GM19238 (cell line): ENCODE measurements around the gene NANOGP8.
"Not testable (repeated sequence)": the region's sequence is repeated elsewhere in the genome, so short reads cannot be mapped to it uniquely, and the experiment has no call there.

Experiments
- DNase-seq: peaks from one replicate; pipeline ENCODE4 v3.0.0; 2011; ENCODE audit warnings: low spot score; ENCODE audit not compliant: insufficient read length

The NANOGP8 gene, protein sequence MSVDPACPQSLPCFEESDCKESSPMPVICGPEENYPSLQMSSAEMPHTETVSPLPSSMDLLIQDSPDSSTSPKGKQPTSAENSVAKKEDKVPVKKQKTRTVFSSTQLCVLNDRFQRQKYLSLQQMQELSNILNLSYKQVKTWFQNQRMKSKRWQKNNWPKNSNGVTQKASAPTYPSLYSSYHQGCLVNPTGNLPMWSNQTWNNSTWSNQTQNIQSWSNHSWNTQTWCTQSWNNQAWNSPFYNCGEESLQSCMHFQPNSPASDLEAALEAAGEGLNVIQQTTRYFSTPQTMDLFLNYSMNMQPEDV

DNA sequence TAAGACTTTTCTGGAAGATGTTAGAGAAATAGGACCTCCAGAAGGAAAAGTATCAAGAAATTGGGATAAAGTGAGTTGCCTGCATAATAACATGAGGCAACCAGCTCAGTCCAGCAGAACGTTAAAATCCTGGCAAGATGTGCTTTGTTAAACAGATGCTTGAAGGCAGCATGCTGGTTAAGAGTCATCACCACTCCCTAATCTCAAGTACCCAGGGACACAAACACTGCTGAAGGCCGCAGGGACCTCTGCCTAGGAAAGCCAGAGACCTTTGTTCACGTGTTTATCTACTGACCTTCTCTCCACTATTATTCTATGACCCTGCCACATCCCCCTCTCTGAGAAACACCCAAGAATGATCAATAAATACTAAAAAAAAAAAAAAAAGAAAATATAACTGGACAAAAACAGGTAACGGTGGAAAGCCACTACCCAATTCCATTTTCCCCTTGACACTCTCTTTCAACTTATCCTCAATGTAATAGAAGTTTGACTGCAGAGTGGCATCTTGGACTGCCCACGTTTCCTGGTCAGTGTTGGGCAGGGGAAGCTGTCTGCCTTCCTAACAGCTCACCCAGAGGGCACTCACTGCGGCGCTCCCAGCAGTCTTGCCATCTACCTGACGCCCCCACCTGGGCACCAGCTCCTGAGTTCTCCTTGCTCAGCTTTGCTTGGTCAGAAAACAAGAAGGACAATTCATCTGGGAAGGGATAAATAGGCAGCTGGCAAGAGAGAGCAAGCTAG, at the start of gene NANOGP8:
Gene NANOGP8, minus strand, starts transcription at position 120 of the 744 bp plus-strand sequence. CDS start 185 bp downstream, outside the sequence.
- not testable (repeated sequence) for DNase-seq

DNA sequence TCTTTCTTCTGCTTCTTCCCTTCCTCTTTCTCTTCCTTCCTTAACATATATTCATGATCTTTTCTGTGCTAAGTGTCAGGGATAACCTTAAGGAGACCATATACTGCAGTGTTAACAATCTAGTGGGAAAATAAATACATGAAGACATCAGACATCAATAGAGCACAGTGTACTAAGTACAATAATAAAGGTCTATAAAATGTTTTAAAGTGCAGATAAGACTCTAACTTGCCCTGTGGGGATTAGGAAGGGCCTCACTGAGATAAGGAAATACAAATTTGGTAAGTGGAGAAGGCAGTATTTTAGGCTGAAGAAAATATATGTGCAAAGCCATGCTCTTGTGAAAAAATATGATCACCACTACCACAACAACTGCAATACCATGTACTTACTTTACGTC, 49.2 kb upstream of the NANOGP8 start:
- DNase-seq: no peak

DNA sequence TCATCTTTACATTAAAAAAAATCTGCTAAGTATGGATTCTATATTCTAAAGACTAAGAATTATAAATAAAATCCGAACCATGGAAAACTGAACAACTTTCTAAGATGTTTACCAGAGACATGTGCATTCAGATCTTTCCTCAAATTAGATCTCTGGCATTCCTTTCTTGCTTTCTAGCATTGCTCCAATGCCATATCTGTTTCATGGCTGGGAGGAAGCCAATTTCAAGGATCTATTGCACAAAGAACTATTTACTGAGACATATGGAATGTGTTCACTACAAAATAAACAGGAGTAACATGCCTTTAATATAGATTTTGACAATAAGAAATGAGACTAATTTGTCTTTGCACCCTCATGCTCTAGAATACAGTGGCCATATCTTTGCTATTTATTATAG, 45.1 kb upstream of the NANOGP8 start:
- no peak for DNase-seq

DNA sequence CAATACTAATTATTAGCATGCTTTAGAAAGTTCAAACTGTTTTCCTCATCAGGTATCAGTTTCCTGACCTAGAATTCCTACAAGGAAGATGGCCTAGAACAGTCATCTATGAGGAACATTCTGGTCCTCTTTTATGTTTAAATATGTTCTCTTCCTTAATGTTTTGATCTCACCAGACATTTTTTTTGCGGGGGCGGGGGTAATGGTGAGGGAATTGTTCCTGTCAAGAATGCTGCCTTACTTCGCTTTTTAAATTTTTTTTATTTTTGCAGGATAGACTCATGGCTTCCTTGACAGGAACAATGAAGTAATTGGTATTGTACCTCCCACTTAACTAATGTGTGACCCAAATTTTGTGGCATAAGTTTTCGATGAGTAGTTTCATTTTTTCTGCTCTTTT, 44.3 kb upstream of the NANOGP8 start:
- DNase-seq: no peak

DNA sequence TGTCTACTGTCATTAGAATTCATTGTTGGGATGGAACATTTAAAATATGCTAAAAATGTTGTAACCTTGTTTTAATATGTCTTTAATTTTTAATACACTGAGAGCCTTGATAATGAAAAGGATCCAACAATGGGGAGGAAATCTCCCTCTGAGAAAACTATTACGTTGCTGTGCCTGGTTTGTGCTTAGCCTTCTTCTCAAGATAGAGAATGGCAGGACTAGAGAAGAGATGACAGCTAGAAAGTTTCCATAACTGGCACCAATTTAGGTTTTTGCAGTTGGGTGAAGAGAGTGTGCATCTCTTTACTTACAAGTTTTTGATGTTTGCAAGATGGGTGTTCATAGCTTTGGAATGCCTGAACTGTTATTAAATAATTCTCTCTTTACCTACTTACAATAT, 42.6 kb upstream of the NANOGP8 start:
- DNase-seq: no peak

DNA sequence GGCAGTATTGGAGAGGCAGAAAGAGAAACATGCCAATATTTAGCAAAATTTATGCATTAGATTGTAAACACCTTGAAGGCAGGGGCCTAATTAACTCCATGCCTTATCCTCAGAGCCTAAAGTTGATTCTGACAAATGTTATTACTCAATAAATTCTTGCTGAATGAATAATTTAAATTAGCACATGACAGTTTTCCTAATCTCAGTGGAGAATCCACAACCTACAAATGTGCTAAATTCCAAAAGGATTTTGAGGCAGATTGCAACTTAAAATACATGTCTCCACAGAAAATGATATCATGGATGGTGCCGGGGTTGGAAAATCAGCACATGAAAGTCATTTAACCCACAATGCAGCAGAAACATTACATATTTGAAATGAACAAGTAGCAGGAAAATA, 41.1 kb upstream of the NANOGP8 start:
- no peak for DNase-seq

DNA sequence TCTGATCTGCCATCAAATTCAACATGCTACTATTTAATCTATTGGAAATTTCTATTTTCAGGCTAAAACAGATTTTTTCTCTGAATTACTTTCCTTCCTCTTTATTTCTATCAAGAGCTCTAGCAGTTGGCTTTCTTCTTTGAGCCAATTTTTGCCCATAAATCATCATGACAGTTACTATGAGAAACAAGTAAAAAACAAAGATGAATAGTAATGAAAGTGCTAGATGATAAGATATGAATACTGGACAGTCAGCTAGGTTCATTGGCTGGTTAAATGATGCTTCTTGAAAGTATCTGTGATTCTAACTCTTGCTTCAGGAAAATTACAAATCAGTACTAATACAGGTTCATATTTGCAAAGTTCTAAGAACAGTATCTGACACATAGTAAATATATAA, 38.6 kb upstream of the NANOGP8 start:
- no peak for DNase-seq

DNA sequence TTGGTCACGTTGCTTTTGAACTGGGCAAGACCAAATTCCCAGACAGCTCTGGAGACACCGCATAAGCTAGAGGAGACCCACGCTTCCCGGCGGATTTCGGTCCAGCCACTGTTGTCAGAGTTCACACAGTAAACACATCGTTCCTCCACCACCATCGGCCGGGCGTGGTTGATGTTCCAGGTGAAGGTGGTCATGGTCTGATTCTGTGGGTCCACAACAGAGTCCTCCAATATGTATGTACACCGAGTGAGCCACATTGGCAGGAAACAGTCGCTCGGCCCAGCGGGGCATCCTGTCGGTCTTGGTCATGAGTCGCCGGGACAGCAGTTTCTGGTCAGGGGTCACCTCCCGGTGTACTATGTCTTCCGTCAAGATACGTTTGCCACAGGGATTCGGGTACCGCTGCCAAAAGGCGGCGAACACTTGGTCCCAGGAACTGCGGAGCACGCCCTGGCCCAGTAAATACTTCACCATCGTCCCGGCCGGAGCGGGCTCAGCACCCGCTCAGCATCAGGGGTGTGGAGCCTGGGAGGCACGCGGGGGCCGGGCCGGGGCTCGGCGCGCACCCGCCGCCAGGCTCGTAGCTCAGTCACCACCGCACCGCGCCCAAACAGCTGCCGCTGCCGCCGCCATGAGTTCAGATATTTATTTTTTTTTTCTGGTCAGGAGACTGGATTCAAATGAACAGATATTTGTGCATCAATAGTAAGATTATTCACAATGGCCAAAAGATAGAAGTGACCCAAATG, 36.7 kb upstream of the NANOGP8 start:
- no peak for DNase-seq

DNA sequence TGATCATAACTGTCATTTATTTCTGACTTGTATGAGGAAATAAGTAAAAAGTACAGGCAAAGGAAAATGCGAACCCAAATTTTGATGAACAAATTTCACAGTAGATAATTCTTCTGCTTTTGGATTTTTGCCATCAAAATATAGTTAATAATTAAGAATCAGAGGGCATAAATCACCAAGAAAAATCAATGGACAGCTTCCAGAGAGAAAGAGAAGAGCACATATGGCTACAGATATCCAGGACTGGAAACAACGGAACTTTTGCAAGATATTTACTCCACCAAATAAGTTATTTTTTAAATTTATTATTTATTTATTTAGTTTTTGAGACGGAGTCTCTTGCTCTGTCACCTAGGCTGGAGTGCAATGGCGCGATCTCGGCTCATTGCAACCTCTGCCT, 35.1 kb upstream of the NANOGP8 start:
- DNase-seq: no peak

DNA sequence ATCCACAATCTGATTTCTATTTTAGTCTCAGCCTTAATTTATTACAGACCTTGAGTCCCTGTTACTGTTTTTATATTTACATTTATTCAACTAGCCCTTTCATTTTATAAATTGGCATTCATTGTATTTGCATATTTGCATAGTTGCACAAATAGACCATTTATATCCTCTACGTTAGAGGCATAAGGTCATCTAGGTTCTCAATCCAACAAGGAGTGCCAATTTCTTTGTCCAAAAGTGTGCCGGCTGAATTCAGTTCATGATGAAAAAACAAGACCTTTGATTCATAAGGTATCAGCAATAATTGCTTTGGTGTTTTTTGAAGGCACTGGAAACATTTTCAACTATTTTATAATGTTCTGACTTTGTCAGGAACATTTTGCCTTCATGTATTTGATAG, 33.9 kb upstream of the NANOGP8 start:
- DNase-seq: no peak

DNA sequence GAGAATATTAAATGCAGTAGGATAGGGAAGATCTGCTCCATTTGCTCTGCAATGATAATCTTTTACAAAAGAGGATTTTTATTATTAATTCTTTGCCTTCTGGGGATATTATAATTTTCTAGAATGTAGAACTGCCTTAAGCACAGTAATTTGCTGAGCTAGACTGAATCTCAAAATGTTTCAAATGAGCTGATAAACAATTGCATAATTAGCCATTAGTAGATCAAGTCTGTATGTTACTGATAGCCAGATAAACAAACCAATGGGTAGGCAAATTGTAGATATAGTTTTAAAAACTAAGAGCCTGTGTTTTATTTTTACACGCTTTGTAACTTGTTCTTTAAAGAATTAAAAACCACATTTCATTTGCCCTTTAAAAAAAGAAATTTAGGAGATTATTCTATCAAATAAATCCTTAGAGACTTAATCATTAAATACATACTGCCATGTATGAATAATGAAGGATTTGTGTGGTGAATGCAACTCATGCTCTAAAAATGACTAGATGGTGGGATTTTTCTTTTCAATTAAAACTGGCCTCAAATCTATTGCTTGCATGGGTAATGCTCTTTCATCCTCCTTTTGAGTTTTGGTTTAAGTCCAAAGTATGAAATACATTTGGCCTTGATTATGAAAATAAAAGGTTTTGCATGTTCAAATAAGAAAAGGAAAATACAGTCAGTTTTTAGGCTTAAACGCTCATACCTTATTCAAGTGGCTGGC, 32.6 kb upstream of the NANOGP8 start:
- no peak for DNase-seq

DNA sequence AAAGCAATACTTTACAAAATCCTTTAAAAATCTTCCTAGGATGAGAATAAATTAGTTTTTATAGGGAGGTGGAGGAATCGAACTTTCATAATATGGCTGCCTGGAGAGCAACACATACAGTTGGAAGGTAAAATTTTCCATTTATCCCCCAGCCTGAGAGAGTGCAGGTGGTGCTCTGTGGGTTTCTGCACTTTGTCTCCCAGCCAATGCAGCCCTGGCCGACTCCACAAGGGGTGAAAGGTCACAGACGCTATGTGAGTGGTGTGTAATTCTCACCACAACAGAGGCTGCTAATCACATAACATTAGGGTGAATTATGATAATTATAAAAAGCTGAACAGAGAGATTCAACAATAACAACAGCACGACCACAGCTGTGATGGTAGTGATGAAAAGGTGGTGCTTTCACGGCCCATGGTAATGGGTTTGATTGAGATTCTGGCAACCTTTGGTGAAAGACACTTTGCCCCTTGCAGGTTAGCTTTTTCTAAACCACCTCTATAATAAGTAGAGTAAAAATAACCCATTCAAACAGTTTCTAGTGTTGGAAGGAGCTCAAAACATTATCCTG, 30.1 kb upstream of the NANOGP8 start:
- no peak for DNase-seq

DNA sequence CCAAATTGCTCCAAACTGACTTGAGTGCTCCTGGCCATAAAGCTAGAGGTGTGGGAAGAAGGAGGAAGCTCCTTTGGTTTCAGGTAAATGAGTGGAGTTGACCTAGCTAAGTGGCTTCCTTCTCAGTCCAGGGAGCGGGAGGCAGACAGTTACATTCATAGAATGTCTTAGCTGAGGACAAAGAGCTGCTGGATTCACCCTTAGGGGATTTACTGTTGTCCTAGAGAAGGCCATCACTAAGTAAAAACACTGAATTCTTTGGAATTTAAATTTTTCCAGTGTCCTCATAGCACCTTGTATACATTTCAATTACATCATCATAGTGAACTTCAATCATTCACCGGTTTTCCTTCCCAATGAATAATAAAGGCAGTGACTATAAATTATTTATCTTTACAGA, 27.3 kb upstream of the NANOGP8 start:
- no peak for DNase-seq

DNA sequence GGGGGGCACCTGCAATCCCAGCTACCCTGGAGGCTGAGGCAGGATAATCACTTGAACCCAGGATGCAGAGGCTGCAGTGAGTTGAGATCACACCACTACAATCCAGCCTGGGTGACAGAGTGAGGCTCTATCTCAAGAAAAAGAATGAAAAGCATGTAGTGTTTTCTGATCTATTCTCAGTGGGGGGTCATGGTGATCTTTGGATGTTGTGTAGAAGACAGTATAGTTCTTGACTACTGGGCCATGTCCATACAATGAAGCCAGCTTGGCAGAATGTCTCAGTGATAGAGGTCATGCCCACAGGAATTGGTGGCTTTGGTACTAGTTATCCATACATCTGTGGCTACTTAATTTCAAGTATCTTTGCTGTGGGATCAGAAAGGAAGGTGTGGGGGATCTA, 26.8 kb upstream of the NANOGP8 start:
- DNase-seq: no peak

DNA sequence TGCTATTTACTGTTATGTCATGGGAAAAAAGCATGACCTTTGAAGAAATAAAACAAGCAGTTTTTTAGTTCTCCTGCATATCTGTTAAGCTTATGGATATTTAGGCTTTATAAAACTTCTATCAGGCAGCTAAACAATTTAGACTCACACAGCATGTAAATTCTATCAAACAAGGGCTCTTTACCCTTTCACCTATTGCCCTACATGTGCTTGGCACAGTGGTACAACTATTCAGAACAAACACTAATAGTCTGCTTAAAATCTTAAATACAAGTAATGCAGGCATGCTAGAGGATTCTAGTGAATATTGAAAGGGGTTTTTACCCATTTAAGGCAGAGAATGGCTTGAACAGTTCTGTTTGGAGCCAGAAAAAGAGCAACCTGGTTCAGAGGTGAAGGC, 23.4 kb upstream of the NANOGP8 start:
- DNase-seq: no peak

DNA sequence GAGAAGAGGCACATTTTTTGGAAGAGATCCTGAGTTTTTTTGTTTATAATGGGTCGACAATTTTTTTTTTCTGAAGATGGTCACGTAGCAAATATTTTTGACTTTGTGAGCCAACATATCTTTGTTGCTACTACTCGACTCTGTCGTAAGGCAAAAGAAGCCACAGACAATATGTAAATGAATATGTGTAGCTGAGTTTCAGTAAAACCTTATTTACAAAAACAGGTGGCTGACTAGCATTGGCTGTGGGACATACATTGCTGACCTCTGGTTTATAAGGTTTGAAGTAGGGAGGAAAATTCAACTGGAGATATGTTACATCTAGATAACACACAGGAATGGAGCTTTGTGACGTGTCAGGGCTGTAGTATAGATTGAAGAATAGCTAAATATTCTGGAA, 22.5 kb upstream of the NANOGP8 start:
- DNase-seq: no peak

DNA sequence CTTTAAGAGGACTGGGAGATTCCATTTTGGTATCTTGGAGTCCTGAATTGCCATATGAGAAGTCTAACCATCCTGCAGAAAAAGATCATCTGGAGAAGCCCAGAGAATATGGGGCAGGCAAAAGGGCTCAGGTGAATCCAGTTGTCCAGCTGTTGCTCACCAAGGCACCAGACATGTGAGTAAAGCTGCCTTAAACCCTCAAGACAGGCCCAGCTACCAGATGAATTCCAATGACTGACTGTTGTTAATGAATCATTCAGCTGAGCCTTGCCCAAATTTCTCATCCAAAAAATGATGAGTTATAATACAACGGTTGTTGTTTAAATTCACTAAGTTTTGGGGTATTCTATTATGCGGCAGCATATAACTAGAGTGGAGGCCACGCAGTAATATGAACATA, 22.0 kb upstream of the NANOGP8 start:
- DNase-seq: no peak

DNA sequence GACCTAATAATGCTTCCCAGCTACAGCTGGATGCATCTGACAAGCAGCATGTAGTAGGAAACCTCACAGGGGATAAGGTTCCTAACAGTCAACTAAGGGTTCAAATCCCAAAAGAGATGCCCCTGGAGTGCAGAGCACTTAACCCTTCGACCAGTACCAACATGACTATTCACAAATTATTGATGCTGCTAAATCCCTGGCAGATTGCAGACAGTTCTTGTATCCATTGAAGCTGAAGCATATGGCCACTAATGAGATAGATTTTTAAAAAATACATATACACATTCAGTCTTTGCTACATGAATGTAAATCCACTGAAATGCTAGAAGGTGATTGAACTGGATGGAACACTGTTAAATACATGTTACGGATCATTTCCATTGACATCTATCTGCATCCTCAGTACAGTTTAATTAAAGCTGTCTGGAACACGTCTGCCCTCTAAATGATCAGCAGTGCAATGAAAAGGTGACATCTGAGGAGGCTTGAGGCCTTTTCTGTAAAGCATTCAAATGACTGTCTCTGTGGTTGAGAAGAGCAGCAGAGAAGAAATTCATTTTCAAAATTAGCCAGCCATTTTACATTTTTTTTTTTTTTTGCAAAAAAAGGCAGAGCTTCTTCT, 19.5 kb upstream of the NANOGP8 start:
- no peak for DNase-seq

DNA sequence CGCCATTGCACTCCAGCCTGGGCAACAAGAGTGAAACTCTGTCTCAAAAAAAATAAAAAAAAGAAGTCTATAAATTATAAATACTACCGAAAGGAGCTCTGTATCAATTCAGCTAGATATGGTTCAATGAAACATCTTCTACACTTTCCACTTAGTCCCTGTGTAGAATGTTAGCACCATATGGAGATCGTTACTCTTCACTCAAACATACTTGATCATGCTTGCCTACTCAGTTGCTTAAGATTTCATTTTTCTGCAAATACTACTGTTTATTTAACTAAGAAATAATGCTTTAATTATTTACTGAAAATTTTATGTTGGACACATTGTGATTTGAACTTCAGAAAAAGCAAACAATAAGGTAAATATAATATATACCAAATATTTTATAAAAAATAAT, 17.1 kb upstream of the NANOGP8 start:
- no peak for DNase-seq

DNA sequence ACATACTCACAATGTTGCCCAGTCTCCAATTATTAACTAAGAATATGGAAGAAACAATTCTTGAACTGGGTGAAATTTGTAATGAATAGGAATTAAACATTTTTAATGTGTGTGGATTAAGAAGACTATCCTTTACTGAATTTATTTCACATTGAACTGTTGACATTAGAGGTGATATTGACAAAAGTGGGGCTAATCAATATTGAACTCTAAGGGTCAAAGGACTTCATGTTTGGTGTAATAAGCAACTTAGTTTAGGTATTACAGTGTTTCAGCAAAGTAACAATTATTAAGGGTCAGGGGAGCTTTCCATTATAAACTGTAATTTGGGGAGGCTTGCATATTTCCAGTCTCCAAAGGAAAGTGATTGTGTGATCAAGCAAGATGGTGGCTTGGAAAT, 16.2 kb upstream of the NANOGP8 start:
- no peak for DNase-seq

DNA sequence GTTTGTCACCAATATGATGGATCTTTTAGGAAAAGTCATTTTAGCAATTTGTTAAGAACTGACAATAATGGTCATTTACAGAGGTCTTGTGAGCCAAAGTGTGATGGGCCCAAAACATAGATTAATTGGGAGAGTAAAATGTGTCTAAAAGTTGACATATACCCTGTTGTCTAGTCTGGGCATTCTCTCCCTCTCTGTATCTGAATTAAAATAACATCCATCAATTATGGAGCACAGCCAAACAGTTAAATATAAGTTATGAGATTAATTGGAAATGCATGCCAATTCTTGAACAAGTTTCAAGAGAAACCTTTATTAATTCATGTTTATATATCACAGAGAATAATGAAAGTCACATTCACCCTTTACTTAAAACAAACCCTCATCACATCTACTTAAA, 13.6 kb upstream of the NANOGP8 start:
- DNase-seq: no peak
